Measurements from ENCODE around the gene CFAP119.

The CFAP119 gene

GRCh38 chr16:30710971-30711370 is 50.9 kb downstream of the CFAP119 start:
- DNase-seq (ENCODE audit: low read depth, low spot score), result no peak

Data from smooth muscle cell of the brain vasculature (primary cell).